Stimulated activated CD8-positive, alpha-beta memory T cell treated with anti-CD3 and anti-CD28 coated beads, Interleukin-4, amount 100 ng/mL, for 48 hours (primary cell): ENCODE results near the gene PRRC1.

Experiments
- DNase-seq: peaks from one replicate; pipeline ENCODE4 v3.0.0-alpha.2; 2020

Gene PRRC1

DNA sequence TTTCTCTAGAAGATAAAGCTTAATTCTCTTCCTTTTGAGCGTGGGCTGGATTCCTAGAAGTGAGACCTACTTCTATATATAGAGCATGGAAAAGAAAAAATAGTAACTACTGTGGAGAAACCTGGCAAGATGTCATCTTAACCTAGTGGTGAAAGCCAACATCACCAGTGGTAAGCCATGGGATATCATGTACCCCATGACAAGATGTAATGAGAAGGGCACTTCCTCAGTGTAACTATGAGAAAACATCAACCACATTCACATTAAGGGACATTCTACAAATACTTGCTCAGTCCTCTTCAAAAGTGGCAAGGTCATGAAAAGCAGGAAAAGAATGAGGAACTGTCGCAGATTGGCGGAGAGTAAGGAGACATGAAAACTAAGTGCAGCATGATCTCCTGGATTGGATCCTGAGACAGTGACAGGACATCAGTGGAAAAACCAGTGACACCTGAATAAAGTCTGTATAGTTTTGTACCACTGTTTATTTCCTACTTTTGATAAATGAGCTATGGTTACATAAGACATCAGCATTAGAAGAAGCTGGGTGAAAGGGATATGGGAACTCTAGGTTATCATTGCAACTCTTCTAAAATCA lies 65.4 kb downstream of the PRRC1 start:
- DNase-seq: no peak

DNA sequence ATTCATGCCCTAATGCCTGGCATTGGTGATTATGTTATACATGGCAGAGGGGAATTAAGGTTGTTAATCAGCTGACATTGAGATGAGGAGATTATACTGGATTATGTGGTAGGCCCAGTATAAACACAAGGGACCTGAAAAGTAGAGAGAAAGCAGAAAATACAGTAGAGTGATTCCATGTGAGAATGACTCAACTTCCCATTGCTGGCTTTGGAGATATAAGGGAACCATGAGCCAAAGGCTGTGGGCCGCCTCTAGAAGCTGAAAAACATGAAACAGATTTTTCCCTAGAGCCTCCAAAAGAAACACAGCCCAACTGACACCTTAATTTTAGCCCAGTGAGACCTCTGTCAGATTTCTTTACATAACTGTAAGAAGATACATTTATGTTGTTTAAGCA lies 66.4 kb downstream of the PRRC1 start:
- no peak for DNase-seq

DNA sequence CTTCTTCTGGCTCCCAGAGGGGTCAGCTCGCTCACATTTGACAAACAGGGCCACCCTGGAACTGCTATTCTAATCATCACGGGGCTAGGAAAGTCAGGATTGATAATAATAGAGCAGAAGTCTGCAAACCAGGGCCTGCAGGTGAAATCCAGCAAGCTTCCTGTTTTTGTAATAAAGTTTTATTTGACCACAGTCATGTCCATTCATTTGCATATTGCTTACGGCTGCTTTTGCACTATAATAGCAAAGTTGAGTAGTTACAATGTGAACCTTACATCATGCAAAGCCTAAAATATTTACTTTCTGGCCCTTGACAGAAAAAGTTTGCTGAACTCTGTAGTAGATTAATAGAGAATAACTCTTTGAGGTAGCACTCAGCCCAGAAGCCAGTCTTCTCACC lies 68.2 kb downstream of the PRRC1 start:
- DNase-seq: no peak

DNA sequence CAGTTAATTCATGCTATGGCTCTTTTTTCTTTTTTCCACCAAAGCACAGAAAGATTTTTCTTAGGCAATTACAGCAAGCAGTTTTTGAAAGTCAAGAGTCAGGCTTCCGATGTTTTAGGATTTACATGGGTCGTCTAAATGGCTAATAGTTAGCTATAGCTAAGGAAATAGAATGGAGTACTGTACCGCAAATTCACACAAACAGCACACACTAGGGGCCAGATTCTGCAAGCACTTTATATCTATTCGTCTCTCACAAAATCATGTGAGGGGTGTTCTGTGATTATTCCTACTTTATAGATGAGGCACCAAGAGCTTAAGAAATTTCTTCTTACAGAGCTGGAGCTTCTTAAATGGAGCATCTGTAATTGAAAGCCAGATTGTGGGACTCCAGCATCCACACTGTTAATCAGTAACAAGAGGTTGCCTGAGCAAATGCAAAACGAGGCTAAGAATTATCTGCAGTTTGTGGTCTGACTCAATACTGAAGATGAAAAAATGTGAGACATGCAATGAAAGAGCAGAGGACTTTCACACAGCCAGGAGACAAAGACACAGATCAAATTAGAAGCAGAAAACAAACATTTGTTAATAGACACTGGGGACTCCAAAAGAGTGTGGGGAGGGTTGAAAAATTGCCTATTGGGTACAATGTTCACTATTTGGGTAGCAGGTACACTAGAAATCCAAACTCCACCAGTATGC lies 68.8 kb downstream of the PRRC1 start:
- DNase-seq: no peak

DNA sequence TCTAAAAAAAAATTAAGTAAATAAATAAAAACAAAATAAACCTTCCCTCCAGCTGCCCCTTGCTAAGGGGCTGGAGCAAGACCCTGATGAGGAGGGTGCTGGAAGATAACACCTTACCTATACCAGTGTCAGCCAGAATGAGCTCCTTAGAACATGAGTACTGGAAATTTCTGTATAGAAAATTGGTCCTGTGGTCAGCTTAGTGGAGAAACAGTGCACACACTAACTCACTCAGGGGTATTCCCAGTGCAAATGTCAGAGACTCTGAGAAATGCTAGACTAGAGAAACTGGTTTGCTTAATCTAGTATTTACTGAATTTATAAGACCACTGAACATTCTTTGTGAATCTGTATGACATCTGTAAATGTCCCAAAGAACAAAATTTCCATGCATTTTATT lies 69.4 kb downstream of the PRRC1 start:
- DNase-seq: no peak

DNA sequence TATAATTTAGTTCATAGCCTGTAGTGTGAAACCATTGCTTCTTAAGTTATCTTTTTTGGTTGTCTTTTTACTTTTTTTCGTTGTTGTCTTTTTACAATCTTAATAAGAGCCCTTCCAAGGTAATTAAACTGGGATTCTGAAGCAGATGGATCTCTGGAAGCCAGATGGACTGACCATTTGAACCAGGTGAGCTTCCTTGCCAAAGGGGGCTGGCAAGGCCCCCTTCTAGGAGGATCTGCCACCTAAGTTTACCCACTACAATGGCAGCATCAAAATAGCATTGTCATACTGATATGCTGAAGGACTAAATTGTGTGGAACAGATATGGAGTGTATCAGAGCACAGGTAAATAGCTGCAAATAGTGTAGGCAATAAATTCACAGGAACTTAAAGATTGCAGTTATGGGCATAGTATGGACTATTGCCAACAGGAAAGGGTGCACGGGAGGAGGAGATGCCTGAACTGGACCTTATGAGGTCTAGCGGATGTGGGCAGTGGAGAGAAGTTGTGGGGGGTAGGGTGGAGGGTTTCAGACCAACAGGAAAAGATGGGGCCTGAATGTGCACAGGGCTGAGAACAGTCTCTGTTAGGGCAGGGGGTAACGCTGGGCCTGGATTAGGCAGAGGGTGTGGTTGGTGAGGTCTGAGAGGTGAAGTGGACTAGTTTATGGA lies 69.9 kb downstream of the PRRC1 start:
- DNase-seq: no peak

DNA sequence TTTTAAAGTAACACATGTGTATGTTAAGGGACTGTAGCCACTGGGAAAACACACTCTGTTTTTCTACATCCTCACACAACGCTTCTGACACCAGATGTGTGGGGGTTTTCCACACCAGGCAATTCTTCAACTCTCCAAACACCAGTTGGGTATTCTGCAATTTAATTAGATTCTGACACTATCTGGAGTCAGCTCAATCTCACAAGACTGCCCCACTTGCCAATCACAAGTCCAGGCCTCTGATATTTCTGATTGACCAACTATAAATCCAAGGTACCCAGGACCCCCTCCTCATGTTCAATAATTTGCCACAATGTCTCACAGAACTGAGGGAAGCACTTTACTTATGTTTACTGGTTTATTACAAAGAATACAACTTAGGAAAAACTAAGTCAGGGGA lies 70.9 kb downstream of the PRRC1 start:
- no peak for DNase-seq

DNA sequence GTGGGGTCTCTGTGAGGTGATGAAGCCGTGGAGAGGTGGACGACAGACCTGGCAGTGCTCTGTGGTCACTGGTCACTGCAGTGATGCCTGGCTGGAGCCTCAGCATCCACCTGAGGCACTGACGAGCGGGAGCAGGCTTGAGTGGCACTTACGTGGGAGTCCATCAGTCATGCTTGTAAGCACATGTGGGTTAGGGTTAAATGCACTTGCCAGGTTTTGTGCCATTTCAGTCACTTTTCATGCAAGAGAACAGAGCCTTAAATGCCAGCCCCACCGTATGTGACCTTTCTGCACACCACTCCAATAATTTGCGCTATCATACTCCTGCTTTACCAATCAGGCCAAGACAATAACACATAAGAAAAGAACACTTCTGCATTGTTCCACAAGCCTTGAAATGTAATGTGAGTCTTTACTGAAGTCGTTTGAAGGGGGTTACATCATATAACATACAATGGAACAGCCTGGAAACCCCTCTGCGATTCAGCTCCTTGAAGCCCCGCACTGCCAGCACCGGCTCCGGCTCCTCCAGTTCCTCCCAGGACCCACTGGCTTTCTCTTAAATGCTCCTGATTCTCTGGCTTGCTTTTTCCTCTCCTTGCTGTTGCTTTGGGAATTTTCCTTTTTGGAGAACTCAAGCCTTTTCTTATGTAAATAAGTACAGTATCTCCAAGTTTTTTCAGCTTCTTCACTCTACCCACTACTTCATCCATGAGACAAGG lies 72.0 kb downstream of the PRRC1 start:
- DNase-seq: no peak

DNA sequence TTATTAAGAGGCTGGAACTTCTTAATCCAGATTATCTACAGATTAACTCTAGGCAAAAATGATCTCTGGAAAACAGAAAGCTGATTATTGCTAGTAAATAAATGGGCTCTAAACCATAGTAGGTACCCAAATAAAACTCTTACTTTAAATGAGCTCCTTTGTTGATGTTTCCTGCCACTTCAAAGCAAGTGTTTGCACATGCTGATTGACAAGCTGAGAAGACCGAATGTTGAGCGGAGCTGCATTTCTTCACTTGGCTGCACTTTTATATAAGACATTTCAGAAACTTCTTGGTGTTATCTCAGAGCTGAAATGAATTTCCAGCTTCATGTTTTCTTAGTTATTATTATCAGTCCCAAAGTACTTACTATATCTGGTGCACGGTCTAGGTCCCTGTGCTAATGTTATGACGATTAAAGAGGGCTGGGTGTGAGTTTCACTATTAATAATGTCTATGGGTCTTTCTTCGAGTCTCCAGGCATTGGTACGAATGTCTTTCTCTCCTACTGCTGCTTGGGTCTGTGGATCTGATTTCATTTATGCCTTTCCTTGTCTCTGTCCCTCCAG lies 72.8 kb downstream of the PRRC1 start:
- no peak for DNase-seq

DNA sequence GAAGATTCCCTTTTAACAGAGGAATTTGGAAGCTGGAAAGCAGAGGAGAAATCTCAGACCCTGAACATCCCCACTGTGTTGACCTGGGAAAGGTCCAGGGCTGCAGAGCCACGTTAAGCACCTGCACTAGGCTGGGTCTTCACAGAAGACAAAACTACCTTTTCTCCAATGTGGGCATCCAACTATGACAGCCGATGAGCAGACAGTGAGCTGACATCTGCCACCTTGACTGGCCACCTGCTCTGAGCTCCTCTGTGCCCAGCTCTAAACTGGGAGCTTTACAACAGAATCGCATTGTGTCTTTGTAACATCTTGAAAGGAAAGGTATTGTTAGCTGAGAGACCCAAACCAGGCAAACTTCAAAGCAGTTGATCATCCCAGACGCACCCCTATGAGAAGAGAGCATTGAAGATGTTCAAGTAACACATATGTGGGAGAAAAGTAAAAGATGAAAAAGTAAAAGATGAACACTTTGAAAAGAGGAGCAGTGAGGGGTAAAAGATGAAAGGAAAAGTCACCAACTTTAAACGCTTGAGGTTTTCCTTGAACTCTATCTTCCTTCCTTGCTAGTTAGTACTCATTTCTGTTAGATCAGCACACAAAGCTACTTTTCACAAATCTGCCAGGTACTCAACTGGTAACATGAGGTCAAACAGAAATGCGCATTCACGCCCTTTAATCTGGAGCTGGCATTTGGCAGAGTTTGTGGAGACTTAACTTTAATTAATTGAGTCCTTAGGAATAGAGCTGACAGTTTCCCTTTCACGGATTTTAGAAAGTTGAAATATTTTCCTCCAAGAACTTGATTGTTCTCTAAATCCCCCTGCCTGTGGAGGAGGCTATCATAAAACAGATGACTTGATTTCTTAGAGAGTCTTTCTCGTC lies 78.3 kb downstream of the PRRC1 start:
- no peak for DNase-seq

DNA sequence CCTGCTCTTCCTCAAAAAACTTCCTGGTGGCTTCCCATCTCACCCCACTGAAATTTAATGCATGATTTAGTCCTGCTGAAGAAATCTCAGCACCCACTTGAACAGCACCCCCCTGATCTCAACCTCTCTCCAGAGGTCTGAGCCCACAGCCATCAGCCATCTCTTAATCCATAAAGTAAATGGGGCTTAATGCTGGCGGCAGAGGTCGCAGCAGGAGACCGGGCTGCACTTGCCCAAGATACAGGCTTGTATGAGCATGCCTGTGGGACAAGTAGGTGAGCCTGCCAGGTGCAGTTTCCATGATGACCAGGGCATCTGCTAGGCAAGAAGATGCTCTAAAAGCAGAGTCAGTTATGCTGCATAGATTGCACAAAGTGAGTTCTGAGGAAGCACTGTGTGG lies 79.1 kb downstream of the PRRC1 start:
- no peak for DNase-seq

DNA sequence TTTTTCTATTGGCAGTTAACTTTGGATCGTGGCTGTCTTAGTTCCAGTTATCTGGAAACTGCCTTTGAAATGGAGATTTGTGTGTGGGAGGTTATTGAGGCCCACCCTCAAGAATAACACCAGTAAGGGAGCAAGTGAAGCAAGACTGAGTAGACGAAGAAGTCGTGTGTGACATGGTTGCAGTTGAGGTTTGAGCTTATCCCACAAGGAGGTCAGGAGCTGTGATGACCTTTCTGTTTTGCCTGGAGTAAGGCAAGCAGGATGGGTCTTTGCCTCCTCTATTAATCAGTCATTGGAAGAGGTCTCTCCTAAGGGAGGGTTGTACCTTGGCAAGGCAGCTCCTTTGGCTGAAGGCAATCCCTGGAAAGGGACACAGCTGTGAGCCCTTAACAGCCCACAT lies 81.9 kb downstream of the PRRC1 start:
- DNase-seq: no peak

DNA sequence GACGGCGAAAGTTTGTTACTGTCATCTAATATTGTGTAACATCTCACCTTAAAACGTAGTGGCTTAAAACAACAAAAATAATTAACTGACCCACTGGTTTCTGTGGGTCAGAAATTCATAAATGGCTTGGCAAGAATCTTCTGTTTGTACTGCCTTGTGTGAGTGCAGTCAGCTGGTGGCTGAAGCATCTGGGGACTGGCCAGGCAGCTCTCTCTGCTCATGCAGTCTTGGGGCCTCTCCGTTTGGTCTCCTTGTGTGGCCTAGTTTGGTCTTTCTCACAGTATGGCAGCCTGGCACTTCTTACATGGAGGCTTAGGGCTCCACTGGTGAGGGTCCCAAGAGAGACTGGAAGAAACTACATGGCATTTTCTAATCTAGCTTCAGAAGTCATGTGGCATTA lies 82.4 kb downstream of the PRRC1 start:
- no peak for DNase-seq

DNA sequence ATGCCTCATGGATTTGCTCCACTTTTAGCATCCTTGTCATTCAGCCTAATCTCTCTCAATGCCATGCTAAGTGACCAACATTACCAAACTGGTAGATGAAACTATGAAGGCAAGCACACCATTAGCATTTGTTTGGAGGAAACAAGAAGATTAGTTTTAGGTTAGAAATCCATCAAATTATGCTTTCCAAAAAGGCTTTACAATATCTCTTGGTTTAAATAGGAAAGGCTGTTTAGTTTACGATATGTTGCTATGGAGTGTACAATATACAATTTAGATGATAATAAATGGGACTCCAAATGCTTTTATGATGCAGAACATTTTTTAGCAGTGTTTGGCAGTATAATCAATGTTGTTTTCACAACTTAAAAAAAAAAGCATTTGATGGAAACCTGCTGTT lies 83.7 kb downstream of the PRRC1 start:
- no peak for DNase-seq

DNA sequence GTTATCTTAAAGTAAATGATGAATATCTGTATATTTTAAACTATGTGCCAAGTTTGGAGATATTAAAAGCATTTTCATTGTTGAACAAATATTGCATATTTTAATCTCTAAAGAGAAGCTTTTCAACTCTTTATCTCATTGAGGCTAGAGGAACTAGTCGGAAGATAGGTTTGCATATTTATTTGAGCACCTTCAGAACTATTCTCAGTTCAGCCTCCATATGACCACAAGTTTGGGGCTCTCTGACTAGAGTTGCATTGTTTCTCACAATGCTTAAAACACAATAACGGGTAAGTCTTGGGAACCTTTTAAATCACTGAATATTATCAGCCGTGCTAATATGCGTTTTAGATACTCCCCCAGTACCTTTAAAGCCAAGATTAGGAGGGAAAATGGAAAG lies 84.2 kb downstream of the PRRC1 start:
- DNase-seq: no peak

DNA sequence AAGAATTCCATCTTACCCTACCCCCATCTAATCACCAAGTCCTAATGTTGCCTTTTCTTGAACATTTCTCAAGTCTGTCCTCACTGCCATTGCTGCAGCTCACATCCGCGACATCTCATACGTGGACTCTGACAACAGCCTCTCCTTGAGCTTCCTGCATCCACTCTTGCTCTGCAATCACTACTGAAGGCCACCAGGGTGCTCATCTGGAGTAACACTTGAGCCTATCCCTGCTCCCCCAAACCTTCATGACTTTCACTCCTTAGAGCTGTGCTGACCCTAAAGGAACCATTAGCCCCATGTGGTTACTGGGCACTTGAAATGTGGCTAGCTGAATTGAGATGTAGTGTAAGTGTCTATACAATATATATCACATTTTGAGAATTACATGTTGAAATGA lies 85.0 kb downstream of the PRRC1 start:
- no peak for DNase-seq

DNA sequence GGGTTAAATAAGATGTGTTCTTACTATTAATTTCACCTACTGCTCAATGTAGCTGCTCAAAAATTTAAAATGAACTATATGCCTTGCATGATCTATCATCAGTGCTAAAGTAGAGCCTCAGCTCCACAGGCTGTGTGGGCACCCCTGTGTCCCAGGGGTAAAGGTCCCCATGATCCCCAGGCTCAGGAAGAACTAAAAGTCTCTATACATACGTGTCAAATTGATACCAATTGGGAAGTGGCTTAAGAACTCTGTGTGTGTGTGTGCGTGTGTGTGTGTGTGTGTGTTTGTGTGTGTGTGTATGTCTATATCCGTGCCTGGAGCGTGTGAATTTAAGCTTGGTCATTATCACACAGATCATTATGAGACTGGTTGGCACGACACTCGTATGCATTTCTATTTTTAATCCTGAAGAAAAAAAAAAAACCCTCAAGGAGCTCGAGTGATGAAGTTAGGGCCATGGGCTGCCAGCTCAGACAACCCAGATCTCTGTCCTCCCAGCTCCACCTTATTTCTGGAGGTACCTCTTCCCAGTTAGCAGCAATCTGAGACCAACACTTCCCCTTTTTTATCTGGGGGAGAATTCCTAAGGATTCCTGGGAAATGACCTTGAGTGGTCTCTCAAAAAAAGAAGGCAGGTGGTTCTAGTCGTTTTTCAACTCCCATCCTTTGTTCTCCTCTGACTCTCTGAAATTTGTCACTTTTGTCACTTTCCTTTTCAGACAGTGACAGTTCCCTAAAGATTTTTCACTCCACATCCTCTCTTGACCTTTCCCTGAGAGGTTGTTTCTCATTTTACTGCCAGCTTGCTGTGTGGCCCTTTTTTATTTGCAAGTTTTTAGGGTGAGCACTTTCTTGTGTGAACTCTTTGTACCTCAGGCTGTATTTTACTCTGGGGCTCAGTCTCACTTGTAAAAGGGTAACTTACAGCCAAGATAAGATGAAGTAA lies 85.7 kb downstream of the PRRC1 start:
- no peak for DNase-seq
